WTC11 (cell line): ENCODE measurements around the gene MRPS11. TPM values are rescaled to one million over a fixed set of nuclear protein-coding genes. Genes with fewer than 3 reads are reported as not detected.

Experiments used
- ATAC-seq: fragments of 200-7000 bp; cut with Tn5 transposase; 2 replicates; pipeline ENCODE4 v1.10.0; 2021; ENCODE audit warnings: mild to moderate bottlenecking, moderate library complexity
- CTCF ChIA-PET: fragments of 300-600 bp; sonication (Branson Sonifier 250); formaldehyde crosslinking; loops from one replicate; lab custom pipeline; 2021; ENCODE audit warnings: antibody characterized with exemption; lab: Charles Lee
- POLR2A ChIA-PET: fragments of 350-600 bp; sonication (Branson Sonifier 250); formaldehyde crosslinking; loops from one replicate; lab custom pipeline; 2021; ENCODE audit warnings: antibody characterized with exemption; lab: Charles Lee
- DNase-seq: peaks from one replicate; pipeline ENCODE4 v3.0.0; 2021; ENCODE audit warnings: low spot score
- H3K27ac Mint-ChIP-seq: 2 replicates; pipeline ENCODE4 v1.8.0; 2021; ENCODE audit warnings: mixed read lengths
- H3K27me3 Mint-ChIP-seq: 2 replicates; pipeline ENCODE4 v1.8.0; 2021; ENCODE audit warnings: low read depth, mild to moderate bottlenecking, moderate library complexity, mixed read lengths
- H3K36me3 Mint-ChIP-seq: 2 replicates; pipeline ENCODE4 v1.8.0; 2021; ENCODE audit warnings: mixed read lengths
- H3K4me1 Mint-ChIP-seq: 2 replicates; pipeline ENCODE4 v1.8.0; 2022; ENCODE audit warnings: mixed read lengths
- H3K4me3 Mint-ChIP-seq: 2 replicates; pipeline ENCODE4 v1.8.0; 2021; ENCODE audit warnings: mild to moderate bottlenecking, moderate library complexity, mixed read lengths
- H3K9me3 Mint-ChIP-seq: 2 replicates; pipeline ENCODE4 v1.8.0; 2021; ENCODE audit warnings: mixed read lengths
- ATF1 ChIP-seq: sonication (generic); formaldehyde crosslinking; IDR thresholded peaks from 2 replicates; pipeline ENCODE4 v1.8.1; 2023; ENCODE audit warnings: mild to moderate bottlenecking, moderate library complexity, missing genetic modification reagents
- ATF2 ChIP-seq: sonication (generic); formaldehyde crosslinking; IDR thresholded peaks from 2 replicates; pipeline ENCODE4 v1.8.1; 2022; ENCODE audit warnings: low read depth, missing genetic modification reagents, borderline replicate concordance
- CBFB ChIP-seq: sonication (generic); formaldehyde crosslinking; IDR thresholded peaks from 2 replicates; pipeline ENCODE4 v1.8.1; 2022; ENCODE audit warnings: mild to moderate bottlenecking, low read depth, missing genetic modification reagents
- FOXJ3 ChIP-seq: sonication (generic); formaldehyde crosslinking; IDR thresholded peaks from 2 replicates; pipeline ENCODE4 v1.9.0; 2021; ENCODE audit warnings: missing genetic modification reagents, mild to moderate bottlenecking, borderline replicate concordance
- KAT7 ChIP-seq: sonication (generic); formaldehyde crosslinking; IDR thresholded peaks from 2 replicates; pipeline ENCODE4 v1.8.1; 2023; ENCODE audit warnings: missing genetic modification reagents, mild to moderate bottlenecking, borderline replicate concordance
- MAX ChIP-seq: sonication (generic); formaldehyde crosslinking; IDR thresholded peaks from 2 replicates; pipeline ENCODE4 v1.8.0; 2022; ENCODE audit warnings: mild to moderate bottlenecking, missing genetic modification reagents
- NFE2L1 ChIP-seq: sonication (generic); formaldehyde crosslinking; IDR thresholded peaks from 2 replicates; pipeline ENCODE4 v1.8.1; 2023; ENCODE audit warnings: missing genetic modification reagents
- NR3C1 ChIP-seq: sonication (generic); formaldehyde crosslinking; conservative IDR thresholded peaks from 2 replicates; pipeline ENCODE4 v1.8.1; 2023; ENCODE audit warnings: low read depth, mild to moderate bottlenecking, missing genetic modification reagents
- PRDM15 ChIP-seq: sonication (generic); formaldehyde crosslinking; IDR thresholded peaks from 2 replicates; pipeline ENCODE4 v1.8.0; 2022; ENCODE audit warnings: missing genetic modification reagents
- RELA ChIP-seq: sonication (generic); formaldehyde crosslinking; IDR thresholded peaks from 2 replicates; pipeline ENCODE4 v1.8.1; 2022; ENCODE audit warnings: missing genetic modification reagents, mild to moderate bottlenecking, borderline replicate concordance
- ZBTB43 ChIP-seq: sonication (generic); formaldehyde crosslinking; IDR thresholded peaks from 2 replicates; pipeline ENCODE4 v1.8.1; 2023; ENCODE audit warnings: mild to moderate bottlenecking, missing genetic modification reagents
- ZNF138 ChIP-seq: sonication (generic); formaldehyde crosslinking; conservative IDR thresholded peaks from 2 replicates; pipeline ENCODE4 v1.8.1; 2022; ENCODE audit warnings: mild to moderate bottlenecking, moderate library complexity, missing genetic modification reagents
- ZNF281 ChIP-seq: sonication (generic); formaldehyde crosslinking; IDR thresholded peaks from 2 replicates; pipeline ENCODE4 v1.8.0; 2023; ENCODE audit warnings: mild to moderate bottlenecking, missing genetic modification reagents
- ZNF425 ChIP-seq: fragments of 250-450 bp; sonication (Bioruptor Pico); conservative IDR thresholded peaks from 2 replicates; pipeline ENCODE4 v1.9.0; 2021; ENCODE audit warnings: mild to moderate bottlenecking
- ZNF532 ChIP-seq: fragments of 250-450 bp; sonication (Bioruptor Pico); IDR thresholded peaks from 2 replicates; pipeline ENCODE4 v1.9.0; 2021; ENCODE audit warnings: mild to moderate bottlenecking, borderline replicate concordance
- ZNF671 ChIP-seq: fragments of 250-450 bp; sonication (Bioruptor Pico); IDR thresholded peaks from 2 replicates; pipeline ENCODE4 v1.8.0; 2021; ENCODE audit warnings: mild to moderate bottlenecking
- total RNA-seq: library from RNA; stranded (reverse); gene quantifications from 3 replicates; pipeline ENCODE4 v1.2.3, GENCODE V29; 2021

MRPS11 gene
- total RNA-seq, 1 experiment from 2014 or later, result 49.1 TPM

GRCh38 chr15:88469321-88469720 lies 1.8 kb downstream of the MRPS11 start:
- Mint-ChIP-seq H3K9me3 (no peaks in the 10 kb centered on the region), H3K27me3 (no peaks in the 10 kb centered on the region), H3K4me3 (no peak overlapping the region; the same call in 1 of the 2 replicates), H3K4me1 (peaks cover 16% of the 10 kb centered on the region), H3K27ac (no peak overlapping the region), H3K36me3 (peaks cover 19% of the 10 kb centered on the region)
- POLR2A ChIA-PET, result no interaction called here
- no peak for DNase-seq
- no peak for ATAC-seq
- CTCF ChIA-PET, result interaction anchor here (0.7 to 2.1 kb wide), 3 partner anchors 21 to 694 kb away, joined by 3 to 5 read pairs (median 4); no protein-coding TSS in a partner anchor
- TF ChIP-seq ZNF425 (CRISPR knock-in tag), result no peak
- TF ChIP-seq ZNF532 (CRISPR knock-in tag), result no peak
- TF ChIP-seq NFE2L1, result no peak
- no peak for TF ChIP-seq ATF2 (CRISPR knock-in tag)
- TF ChIP-seq FOXJ3 (CRISPR knock-in tag), result no peak
- TF ChIP-seq CBFB (CRISPR knock-in tag), result no peak
- TF ChIP-seq PRDM15 (CRISPR knock-in tag), result no peak
- no peak for TF ChIP-seq RELA (CRISPR knock-in tag)
- TF ChIP-seq ZNF671 (CRISPR knock-in tag), result no peak
- TF ChIP-seq ATF1 (CRISPR knock-in tag), result no peak
- TF ChIP-seq MAX (CRISPR knock-in tag), result no peak
- no peak for TF ChIP-seq ZNF281 (CRISPR knock-in tag)
- no peak for TF ChIP-seq ZNF138
- TF ChIP-seq KAT7 (CRISPR knock-in tag), result no peak
- no peak for TF ChIP-seq ZBTB43 (CRISPR knock-in tag)
- TF ChIP-seq NR3C1 (CRISPR knock-in tag), result no peak
